ENCODE data around the gene TUNAR.
A peak's percentile ranks its signal among the peaks of the same experiment; 100 is the strongest.

The TUNAR gene

DNA sequence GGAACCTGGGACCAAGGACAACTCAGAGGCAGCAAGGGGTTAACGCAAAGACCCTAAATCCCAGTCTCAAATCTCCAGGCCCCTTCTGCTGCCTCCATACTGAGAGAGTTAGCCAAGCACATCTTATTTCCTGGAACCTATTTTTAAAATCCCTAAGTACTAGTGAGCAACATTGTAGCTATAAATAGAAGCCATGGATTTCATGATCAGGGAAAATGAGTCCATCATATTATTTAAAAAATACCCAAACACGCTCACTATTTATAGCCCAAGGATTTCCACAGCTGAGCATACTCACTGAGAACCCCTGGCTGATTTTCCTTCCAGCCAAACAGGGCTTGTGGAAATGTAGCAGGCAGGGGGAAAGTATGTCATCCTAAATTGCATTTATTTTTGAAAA lies 19.4 kb upstream of the TUNAR start:
- no peak overlapping the region for H3K4me3 ChIP-seq (ENCODE audit: low read depth, low read length)
- no peak for DNase-seq (ENCODE audit: low read depth)
- TF ChIP-seq POLR2A (IDR thresholded peaks at IDR 0.05; ENCODE audit: extremely low read depth, insufficient read length) (no peak), MAX (IDR thresholded peaks at IDR 0.05; ENCODE audit: low read depth, low read length) (no peak), MYC (IDR thresholded peaks at IDR 0.05; ENCODE audit: low read depth, low read length) (no peak)
- TF ChIP-seq, protein P1, sequence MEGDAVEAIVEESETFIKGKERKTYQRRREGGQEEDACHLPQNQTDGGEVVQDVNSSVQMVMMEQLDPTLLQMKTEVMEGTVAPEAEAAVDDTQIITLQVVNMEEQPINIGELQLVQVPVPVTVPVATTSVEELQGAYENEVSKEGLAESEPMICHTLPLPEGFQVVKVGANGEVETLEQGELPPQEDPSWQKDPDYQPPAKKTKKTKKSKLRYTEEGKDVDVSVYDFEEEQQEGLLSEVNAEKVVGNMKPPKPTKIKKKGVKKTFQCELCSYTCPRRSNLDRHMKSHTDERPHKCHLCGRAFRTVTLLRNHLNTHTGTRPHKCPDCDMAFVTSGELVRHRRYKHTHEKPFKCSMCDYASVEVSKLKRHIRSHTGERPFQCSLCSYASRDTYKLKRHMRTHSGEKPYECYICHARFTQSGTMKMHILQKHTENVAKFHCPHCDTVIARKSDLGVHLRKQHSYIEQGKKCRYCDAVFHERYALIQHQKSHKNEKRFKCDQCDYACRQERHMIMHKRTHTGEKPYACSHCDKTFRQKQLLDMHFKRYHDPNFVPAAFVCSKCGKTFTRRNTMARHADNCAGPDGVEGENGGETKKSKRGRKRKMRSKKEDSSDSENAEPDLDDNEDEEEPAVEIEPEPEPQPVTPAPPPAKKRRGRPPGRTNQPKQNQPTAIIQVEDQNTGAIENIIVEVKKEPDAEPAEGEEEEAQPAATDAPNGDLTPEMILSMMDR (IDR thresholded peaks at IDR 0.05; ENCODE audit: low read depth, low read length): no peak

GRCh38 chr14:95858893-95859292 lies 17.7 kb upstream of the TUNAR start:
- H3K4me3 ChIP-seq (ENCODE audit: low read depth, low read length): no peak overlapping the region
- no peak for TF ChIP-seq MYC (IDR thresholded peaks at IDR 0.05; ENCODE audit: low read depth, low read length)
- TF ChIP-seq, protein P1 (IDR thresholded peaks at IDR 0.05; ENCODE audit: low read depth, low read length): no peak
- TF ChIP-seq MAX (IDR thresholded peaks at IDR 0.05; ENCODE audit: low read depth, low read length): no peak
- TF ChIP-seq POLR2A (IDR thresholded peaks at IDR 0.05; ENCODE audit: extremely low read depth, insufficient read length): no peak
- no peak for DNase-seq (ENCODE audit: low read depth)

GRCh38 chr14:95862243-95862642 lies 14.4 kb upstream of the TUNAR start:
- no peak overlapping the region for H3K4me3 ChIP-seq (ENCODE audit: low read depth, low read length)
- peak; percentile 50; the same call in 1 of the 2 replicates for TF ChIP-seq MAX (IDR thresholded peaks at IDR 0.05; ENCODE audit: low read depth, low read length)
- no peak for TF ChIP-seq POLR2A (IDR thresholded peaks at IDR 0.05; ENCODE audit: extremely low read depth, insufficient read length)
- peak; percentile 27 for DNase-seq (ENCODE audit: low read depth)

DNA sequence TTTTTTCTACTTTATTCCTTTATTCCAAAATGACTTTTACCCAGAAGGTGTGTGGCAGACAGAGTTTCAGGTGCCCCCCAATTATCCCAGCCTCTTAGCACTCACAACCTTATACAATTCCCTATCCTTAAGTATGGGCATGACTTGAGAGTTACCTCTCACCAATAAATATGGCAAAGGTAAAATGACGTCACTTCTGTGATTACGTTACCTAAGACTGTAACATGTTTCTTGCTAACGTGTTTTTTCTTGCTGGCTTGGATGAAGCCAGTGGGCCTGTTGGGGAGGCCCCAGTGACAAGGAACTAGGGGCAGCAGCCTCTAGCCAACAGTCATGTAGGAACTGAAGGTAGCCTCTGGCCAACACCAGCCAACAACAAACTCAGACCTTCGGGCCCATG lies 13.3 kb upstream of the TUNAR start:
- TF ChIP-seq, protein P1 (IDR thresholded peaks at IDR 0.05; ENCODE audit: low read depth, low read length): no peak
- TF ChIP-seq MYC (IDR thresholded peaks at IDR 0.05; ENCODE audit: low read depth, low read length): no peak
- TF ChIP-seq POLR2A (IDR thresholded peaks at IDR 0.05; ENCODE audit: extremely low read depth, insufficient read length): no peak
- no peak for TF ChIP-seq MAX (IDR thresholded peaks at IDR 0.05; ENCODE audit: low read depth, low read length)
- DNase-seq (ENCODE audit: low read depth): no peak
- no peak overlapping the region for H3K4me3 ChIP-seq (ENCODE audit: low read depth, low read length)

- no peak overlapping the region for H3K4me3 ChIP-seq (ENCODE audit: low read depth, low read length)
- TF ChIP-seq MYC (IDR thresholded peaks at IDR 0.05; ENCODE audit: low read depth, low read length) (no peak), POLR2A (IDR thresholded peaks at IDR 0.05; ENCODE audit: extremely low read depth, insufficient read length) (no peak), MAX (IDR thresholded peaks at IDR 0.05; ENCODE audit: low read depth, low read length) (no peak)
- TF ChIP-seq, protein P1 (IDR thresholded peaks at IDR 0.05; ENCODE audit: low read depth, low read length): no peak
- no peak for DNase-seq (ENCODE audit: low read depth)
Measured at GRCh38 chr14:95869776-95870175, 6.9 kb upstream of the TUNAR start.

GRCh38 chr14:95870772-95871171 lies 5.9 kb upstream of the TUNAR start:
- TF ChIP-seq, protein P1 (IDR thresholded peaks at IDR 0.05; ENCODE audit: low read depth, low read length): no peak
- TF ChIP-seq MYC (IDR thresholded peaks at IDR 0.05; ENCODE audit: low read depth, low read length): no peak
- TF ChIP-seq MAX (IDR thresholded peaks at IDR 0.05; ENCODE audit: low read depth, low read length): no peak
- TF ChIP-seq POLR2A (IDR thresholded peaks at IDR 0.05; ENCODE audit: extremely low read depth, insufficient read length): no peak
- H3K4me3 ChIP-seq (ENCODE audit: low read depth, low read length): no peak overlapping the region
- DNase-seq (ENCODE audit: low read depth): no peak
